Suprapubic skin (tissue), 4 donors: ENCODE data around the gene KIAA1755. TPM values are rescaled to one million over a fixed set of nuclear protein-coding genes. Genes with fewer than 3 reads are reported as not detected.

Experiments
- DNase-seq, 2 donors: peaks; one replicate each; pipeline ENCODE4 v3.0.0-alpha.2; 2019; ENCODE audit warnings: low spot score in 2 of 2
- H3K27ac ChIP-seq: fragments of 200-600 bp; sonication (generic); one replicate; pipeline ENCODE4 v1.5.1; 2019
- H3K27me3 ChIP-seq: fragments of 200-600 bp; sonication (generic); one replicate; pipeline ENCODE4 v1.5.1; 2019
- H3K36me3 ChIP-seq: fragments of 200-600 bp; sonication (generic); one replicate; pipeline ENCODE4 v1.5.1; 2019
- H3K4me1 ChIP-seq: fragments of 200-600 bp; sonication (generic); one replicate; pipeline ENCODE4 v1.5.1; 2019
- H3K4me3 ChIP-seq: fragments of 200-600 bp; sonication (generic); one replicate; pipeline ENCODE4 v1.5.1; 2019; ENCODE audit warnings: mild to moderate bottlenecking
- H3K9me3 ChIP-seq: fragments of 200-600 bp; sonication (generic); one replicate; pipeline ENCODE4 v1.5.1; 2019
- EP300 ChIP-seq: sonication (generic); formaldehyde crosslinking; IDR thresholded peaks from one replicate; pipeline ENCODE4 v1.6.1; 2017; ENCODE audit warnings: antibody characterized with exemption
- POLR2A ChIP-seq, 2 donors: fragments of 450-650 bp; IDR thresholded peaks; one replicate each; pipeline ENCODE4 v1.6.1; 2017; ENCODE audit warnings: antibody characterized with exemption in 2 of 2, mild to moderate bottlenecking in 2 of 2, moderate library complexity in 2 of 2
- POLR2AphosphoS5 ChIP-seq, 3 donors: sonication (generic); formaldehyde crosslinking; IDR thresholded peaks; one replicate each; pipeline ENCODE4 v1.6.1; 2017; ENCODE audit warnings: antibody characterized with exemption in 3 of 3
- WGBS: methylation state at CpG from one replicate; pipeline ENCODE4 v1.1.5; 2018; 5-methylcytosine and 5-hydroxymethylcytosine counted together
- total RNA-seq, 4 donors: library from RNA; depleted of rRNA; stranded (reverse); fragments of >200 nt; gene quantifications; one replicate each; pipeline ENCODE4 v1.1.0, GENCODE V29; 2016
- TF ChIP-seq, protein P1 (sequence below), 2 donors: fragments of 200-600 bp in 1 of 2; fragments of 450-650 bp in 1 of 2; sonication (generic) in 1 of 2; IDR thresholded peaks; one replicate each; pipeline ENCODE4 v1.5.1; 2016 to 2019; ENCODE audit warnings: antibody characterized with exemption in 2 of 2, mild to moderate bottlenecking in 1 of 2, moderate library complexity in 1 of 2

KIAA1755 gene
- total RNA-seq, 4 donors from 2014 or later, result 1.2 to 3.3 (median 2.0) TPM; not detected in 1

DNA sequence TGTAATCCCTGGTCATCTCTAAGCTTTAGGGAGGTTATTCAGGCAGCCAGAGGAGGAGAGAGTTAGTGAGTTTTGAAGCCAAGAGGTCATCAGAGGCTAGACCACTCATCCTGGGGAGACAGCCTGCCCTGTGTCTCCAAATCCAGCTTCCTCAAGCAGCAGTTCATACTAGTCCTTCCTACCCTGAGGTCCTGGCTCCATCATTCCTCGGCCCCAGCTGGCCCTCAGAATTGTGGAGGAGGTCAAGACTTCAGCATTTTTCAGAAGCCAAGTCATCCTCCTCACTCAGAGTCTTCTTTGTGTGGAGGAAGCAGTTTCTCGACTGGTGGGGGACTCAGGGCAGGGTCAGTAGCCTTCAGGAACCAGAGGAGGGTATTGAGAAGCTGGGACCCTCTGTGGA is 12.4 kb upstream of the KIAA1755 start:
- Histone ChIP-seq H3K27me3 (no peaks in the 10 kb centered on the region), H3K27ac (no peak overlapping the region), H3K36me3 (no peaks in the 10 kb centered on the region), H3K4me1 (peaks cover 9% of the 10 kb centered on the region), H3K9me3 (no peaks in the 10 kb centered on the region), H3K4me3 (no peak overlapping the region)
- DNase-seq, result peak in 1 of 2 donors; percentile 20
- no peak for TF ChIP-seq POLR2A (IDR thresholded peaks at IDR 0.05)
- TF ChIP-seq POLR2AphosphoS5 (IDR thresholded peaks at IDR 0.05), result no peak
- no peak for TF ChIP-seq EP300
- TF ChIP-seq, protein P1, sequence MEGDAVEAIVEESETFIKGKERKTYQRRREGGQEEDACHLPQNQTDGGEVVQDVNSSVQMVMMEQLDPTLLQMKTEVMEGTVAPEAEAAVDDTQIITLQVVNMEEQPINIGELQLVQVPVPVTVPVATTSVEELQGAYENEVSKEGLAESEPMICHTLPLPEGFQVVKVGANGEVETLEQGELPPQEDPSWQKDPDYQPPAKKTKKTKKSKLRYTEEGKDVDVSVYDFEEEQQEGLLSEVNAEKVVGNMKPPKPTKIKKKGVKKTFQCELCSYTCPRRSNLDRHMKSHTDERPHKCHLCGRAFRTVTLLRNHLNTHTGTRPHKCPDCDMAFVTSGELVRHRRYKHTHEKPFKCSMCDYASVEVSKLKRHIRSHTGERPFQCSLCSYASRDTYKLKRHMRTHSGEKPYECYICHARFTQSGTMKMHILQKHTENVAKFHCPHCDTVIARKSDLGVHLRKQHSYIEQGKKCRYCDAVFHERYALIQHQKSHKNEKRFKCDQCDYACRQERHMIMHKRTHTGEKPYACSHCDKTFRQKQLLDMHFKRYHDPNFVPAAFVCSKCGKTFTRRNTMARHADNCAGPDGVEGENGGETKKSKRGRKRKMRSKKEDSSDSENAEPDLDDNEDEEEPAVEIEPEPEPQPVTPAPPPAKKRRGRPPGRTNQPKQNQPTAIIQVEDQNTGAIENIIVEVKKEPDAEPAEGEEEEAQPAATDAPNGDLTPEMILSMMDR (IDR thresholded peaks at IDR 0.05), result no peak
- WGBS, result 70% methylated on average over 2 of the region's 2 CpGs

DNA sequence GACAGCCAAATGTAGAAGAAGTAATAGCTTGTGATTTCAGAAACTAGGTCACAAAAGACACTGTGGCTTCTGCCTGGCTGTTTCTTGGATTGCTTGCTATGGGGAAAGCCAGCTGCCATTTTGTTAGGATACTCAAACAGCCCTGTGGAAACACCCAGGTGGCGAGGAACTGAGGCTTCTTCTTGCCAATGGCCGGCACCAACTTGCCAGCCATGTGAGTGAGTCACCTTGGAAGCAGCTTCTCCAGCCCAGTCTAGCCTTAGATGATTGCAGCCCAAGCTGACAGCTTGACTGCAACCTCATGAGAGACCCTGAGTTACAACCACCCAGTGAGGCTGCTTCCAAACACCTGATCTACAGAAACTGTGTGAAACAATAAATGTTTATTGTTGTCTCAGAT is 11.9 kb upstream of the KIAA1755 start:
- Histone ChIP-seq H3K4me3 (no peak overlapping the region), H3K9me3 (no peaks in the 10 kb centered on the region), H3K27ac (no peak overlapping the region), H3K4me1 (peaks cover 9% of the 10 kb centered on the region), H3K27me3 (no peaks in the 10 kb centered on the region), H3K36me3 (no peaks in the 10 kb centered on the region)
- DNase-seq, result peak in 1 of 2 donors; percentile 23
- TF ChIP-seq, protein P1 (IDR thresholded peaks at IDR 0.05), result no peak
- no peak for TF ChIP-seq POLR2AphosphoS5 (IDR thresholded peaks at IDR 0.05)
- no peak for TF ChIP-seq POLR2A (IDR thresholded peaks at IDR 0.05)
- TF ChIP-seq EP300, result no peak
- WGBS, result 63% methylated on average over 2 of the region's 2 CpGs

DNA sequence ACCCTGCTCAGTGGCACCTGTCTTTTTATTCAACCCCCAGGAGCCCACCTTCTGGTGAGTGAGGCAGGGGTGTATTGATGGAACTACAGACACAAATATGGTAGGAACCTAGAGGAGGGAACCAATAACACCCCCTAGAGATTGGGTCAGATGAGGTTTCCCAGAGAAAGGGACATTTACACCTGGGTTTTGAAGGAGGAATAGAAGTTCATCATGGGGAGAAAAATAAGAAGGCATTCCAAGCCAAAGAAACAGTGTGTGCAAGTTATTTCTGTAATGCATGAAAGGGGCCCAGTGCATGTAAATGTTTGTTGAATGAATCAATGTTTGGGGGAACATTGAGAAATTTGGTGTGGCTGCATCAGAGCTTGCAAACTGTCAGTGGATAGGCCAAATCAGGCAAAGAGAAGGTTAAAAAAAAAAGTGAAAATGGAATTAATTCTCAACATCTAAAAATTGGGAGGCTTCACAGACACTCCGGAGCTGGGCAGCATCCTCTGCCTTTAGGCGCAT is 11.1 kb upstream of the KIAA1755 start:
- Histone ChIP-seq H3K27me3 (no peaks in the 10 kb centered on the region), H3K27ac (no peak overlapping the region), H3K9me3 (no peaks in the 10 kb centered on the region), H3K4me1 (peaks cover 9% of the 10 kb centered on the region), H3K36me3 (no peaks in the 10 kb centered on the region), H3K4me3 (no peak overlapping the region)
- 93% methylated on average over 2 of the region's 2 CpGs for WGBS
- DNase-seq, result no peak
- TF ChIP-seq EP300 (no peak), POLR2A (IDR thresholded peaks at IDR 0.05) (no peak), POLR2AphosphoS5 (IDR thresholded peaks at IDR 0.05) (no peak)
- TF ChIP-seq, protein P1 (IDR thresholded peaks at IDR 0.05), result no peak

GRCh38 chr20:38270869-38271605 is 10.5 kb upstream of the KIAA1755 start:
- Histone ChIP-seq H3K4me3 (no peak overlapping the region), H3K9me3 (no peaks in the 10 kb centered on the region), H3K27me3 (no peaks in the 10 kb centered on the region), H3K4me1 (peaks cover 9% of the 10 kb centered on the region), H3K27ac (no peak overlapping the region), H3K36me3 (no peaks in the 10 kb centered on the region)
- DNase-seq, result no peak
- WGBS, result 54% methylated on average over 10 of the region's 10 CpGs
- TF ChIP-seq, protein P1 (IDR thresholded peaks at IDR 0.05), result no peak
- TF ChIP-seq POLR2AphosphoS5 (IDR thresholded peaks at IDR 0.05) (no peak), EP300 (no peak)

DNA sequence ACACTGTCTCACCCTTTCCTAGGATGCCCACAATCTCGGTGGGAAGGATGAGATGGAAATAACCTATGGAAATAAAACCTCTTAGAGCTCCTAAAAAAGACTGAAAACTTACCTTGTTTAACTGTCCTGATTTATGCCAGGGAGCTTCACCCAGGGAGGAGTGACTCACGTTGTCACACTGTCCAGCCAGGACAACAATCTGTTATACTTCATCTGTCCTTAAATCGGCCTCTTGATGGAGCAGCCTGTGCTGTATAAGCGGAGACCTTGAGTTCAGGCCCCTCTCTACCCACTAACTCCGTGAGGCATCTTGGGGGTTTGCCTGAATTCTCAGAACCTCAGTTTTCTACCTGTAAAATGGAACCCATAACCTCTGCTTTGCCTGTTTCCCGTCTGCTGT is 9.2 kb upstream of the KIAA1755 start:
- H3K27ac ChIP-seq, result no peak overlapping the region
- no peaks in the 10 kb centered on the region for H3K27me3 ChIP-seq
- H3K36me3 ChIP-seq, result no peaks in the 10 kb centered on the region
- no peak overlapping the region for H3K4me3 ChIP-seq
- no peak for TF ChIP-seq POLR2A (IDR thresholded peaks at IDR 0.05)
- TF ChIP-seq, protein P1 (IDR thresholded peaks at IDR 0.05), result no peak
- TF ChIP-seq POLR2AphosphoS5 (IDR thresholded peaks at IDR 0.05), result no peak
- TF ChIP-seq EP300, result no peak
- peaks cover 9% of the 10 kb centered on the region for H3K4me1 ChIP-seq
- no peaks in the 10 kb centered on the region for H3K9me3 ChIP-seq
- WGBS, result 90% methylated on average over 6 of the region's 6 CpGs
- peak in 1 of 2 donors; percentile 20 for DNase-seq
